LNCaP clone FGC (cell line): ENCODE data around the gene NOP10.

Experiments used
- DNase-seq: peaks from one replicate; pipeline ENCODE4 v3.0.0-alpha.2; 2011; ENCODE audit warnings: low read depth
- H3K4me3 ChIP-seq: 2 replicates; pipeline ENCODE4 v1.5.1; 2011; ENCODE audit warnings: mild to moderate bottlenecking, low read depth, low read length, control low read depth
- TF ChIP-seq, protein P1 (sequence below): IDR thresholded peaks from 2 replicates; pipeline ENCODE4 v1.5.1; 2012; ENCODE audit warnings: mild to moderate bottlenecking; ENCODE audit not compliant: control insufficient read depth, insufficient read depth; ENCODE audit errors: extremely low read depth

The NOP10 gene

DNA sequence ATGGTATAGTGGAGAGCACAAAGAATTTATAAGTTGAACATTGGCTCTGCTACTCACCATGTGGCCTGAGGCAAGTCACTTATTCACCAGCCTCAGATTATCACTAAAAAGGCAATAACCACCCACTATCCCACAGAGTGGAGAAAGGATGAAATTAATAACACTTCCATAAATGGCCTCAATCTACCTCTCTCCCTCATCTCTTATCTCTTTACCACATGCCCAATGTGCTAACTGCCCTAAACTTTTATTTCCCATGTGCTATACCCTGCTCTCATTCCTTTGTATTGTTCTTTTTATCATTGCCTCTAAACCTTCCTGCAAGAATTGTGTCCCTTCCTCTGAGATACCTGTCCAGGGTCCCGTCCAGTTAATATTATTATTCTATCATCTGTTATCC is 31.4 kb downstream of the NOP10 start:
- DNase-seq = no peak
- no peak overlapping the region for H3K4me3 ChIP-seq
- TF ChIP-seq, protein P1, sequence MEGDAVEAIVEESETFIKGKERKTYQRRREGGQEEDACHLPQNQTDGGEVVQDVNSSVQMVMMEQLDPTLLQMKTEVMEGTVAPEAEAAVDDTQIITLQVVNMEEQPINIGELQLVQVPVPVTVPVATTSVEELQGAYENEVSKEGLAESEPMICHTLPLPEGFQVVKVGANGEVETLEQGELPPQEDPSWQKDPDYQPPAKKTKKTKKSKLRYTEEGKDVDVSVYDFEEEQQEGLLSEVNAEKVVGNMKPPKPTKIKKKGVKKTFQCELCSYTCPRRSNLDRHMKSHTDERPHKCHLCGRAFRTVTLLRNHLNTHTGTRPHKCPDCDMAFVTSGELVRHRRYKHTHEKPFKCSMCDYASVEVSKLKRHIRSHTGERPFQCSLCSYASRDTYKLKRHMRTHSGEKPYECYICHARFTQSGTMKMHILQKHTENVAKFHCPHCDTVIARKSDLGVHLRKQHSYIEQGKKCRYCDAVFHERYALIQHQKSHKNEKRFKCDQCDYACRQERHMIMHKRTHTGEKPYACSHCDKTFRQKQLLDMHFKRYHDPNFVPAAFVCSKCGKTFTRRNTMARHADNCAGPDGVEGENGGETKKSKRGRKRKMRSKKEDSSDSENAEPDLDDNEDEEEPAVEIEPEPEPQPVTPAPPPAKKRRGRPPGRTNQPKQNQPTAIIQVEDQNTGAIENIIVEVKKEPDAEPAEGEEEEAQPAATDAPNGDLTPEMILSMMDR = no peak

DNA sequence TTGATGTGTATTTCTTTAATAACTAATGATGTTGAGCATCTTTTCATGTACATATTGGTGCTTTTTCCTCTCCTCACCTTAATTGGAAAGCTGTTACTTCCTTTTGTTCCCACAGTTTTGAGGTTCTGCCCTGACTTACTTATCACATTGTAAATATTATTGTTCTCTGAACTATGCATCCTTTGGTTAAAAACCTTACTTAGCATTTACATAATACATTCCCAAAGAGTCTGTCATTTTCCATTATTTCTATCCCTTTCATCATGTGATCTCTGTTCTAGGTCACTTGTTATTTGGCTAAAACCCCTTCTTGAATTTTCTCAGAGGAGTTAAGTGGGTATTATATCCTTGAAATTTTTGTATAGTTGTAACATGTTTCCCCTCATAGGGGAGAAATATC is 38.3 kb downstream of the NOP10 start:
- no peak for DNase-seq
- TF ChIP-seq, protein P1 = no peak
- no peak overlapping the region for H3K4me3 ChIP-seq

DNA sequence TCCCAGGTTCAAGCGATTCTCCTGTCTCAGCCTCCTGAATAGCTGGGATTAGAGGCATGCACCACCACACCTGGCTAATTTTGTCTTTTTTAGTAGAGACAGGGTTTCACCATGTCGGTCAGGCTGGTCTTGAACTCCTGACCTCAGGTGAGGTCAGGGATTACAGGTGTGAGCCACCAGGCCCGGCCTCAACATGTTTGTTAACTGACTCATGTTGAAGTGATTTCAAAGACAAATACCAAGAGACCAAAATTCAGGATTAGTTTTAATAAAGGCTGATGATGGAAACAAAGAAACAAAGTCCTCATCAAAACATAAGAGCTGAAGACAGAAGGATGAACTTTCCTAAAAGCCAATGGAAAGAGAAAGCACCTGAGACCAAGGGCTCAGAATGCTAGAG is 41.9 kb downstream of the NOP10 start:
- no peak for DNase-seq

DNA sequence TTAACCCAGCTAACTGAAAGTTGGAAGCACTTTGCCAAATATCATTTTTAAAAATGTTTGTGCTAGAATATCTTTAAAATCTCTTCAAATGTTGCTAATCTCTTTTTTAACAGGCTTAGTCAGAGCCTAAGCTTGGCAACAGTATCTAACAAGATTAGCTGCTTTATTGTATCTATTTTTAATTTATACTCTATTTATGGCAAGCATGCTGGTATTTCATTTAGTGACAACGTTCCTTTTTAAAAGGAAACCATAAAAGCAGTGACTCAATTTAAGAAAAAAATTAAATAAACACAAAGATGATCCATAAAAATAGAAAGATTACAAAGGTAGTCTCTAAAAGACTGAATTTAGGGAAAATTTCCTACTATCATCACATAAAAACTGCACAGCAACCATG is 45.9 kb downstream of the NOP10 start:
- no peak overlapping the region for H3K4me3 ChIP-seq
- TF ChIP-seq, protein P1 = no peak
- no peak for DNase-seq

More for the DNA sequence above, 41.9 kb downstream of the NOP10 start:
- H3K4me3 ChIP-seq = no peak overlapping the region
- TF ChIP-seq, protein P1 = no peak

DNA sequence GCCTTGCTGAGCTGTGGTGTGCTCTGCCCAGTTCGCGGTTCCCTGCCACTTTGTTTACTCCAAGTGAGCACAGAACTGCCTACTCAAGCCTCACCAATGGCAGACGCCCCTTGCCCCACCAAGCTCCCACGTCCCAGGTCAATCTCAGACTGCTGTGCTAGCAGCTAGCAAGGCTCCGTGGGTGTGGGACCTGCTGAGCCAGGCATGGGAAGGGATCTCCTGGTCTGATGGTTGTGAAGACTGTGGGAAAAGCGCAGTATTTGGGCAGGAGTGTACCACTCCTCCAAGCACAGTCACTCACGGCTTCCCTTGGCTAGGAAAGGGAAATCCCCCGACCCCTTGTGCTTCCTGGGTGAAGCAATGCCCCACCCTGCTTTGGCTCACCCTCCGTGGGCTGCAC is 50.3 kb downstream of the NOP10 start:
- no peak for DNase-seq
- TF ChIP-seq, protein P1 = no peak
- no peak overlapping the region for H3K4me3 ChIP-seq
